ENCODE data around the gene DOHH.

DOHH gene

DNA sequence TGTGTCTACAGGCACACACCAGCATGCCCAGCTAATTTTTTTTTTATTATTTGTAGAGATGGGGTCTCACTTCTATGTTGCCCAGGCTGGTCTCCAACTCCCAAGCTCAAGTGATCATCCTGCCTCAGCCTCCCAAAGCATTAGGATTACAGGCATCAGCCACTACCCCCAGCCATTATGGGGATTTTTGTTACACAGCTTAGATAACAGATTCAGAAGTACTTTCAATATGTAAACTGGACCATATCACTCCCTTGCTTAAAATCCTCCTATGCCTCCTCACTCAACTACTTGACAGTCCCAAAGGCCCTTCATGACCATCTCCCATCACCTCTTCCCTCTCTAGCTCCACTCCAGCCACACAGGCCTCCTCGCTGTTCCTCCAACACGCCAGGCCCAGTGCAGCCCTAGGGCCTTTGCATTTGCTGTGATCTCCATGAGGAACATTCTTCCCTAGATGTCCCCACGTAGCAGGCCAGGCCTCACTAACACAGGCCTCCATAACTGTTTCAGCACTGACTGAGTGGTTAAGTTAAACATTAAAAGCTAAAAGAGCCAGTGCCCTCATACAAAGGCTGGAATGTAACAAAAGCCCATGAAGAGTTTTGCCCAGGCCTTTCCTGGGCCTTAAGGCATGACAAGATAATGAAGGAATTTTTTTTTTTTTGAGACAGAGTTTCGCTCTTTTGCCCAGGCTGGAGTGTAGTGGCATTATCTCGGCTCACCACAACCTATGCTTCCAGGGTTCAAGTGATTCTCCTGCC, 2.5 kb downstream of the DOHH start:
- Histone ChIP-seq H3K4me1 (ENCODE audit: control insufficient read depth, insufficient read depth, low read length, poor library complexity, severe bottlenecking) (no peaks in the 10 kb centered on the region), H3K27ac (ENCODE audit: low read depth, low read length, severe bottlenecking) (no peak overlapping the region), H3K9me3 (ENCODE audit: control insufficient read depth, low read length) (no peaks in the 10 kb centered on the region), H3K4me3 (ENCODE audit: extremely low read depth, insufficient read depth, low read length, poor library complexity, severe bottlenecking) (no peak overlapping the region), H3K36me3 (ENCODE audit: control insufficient read depth, insufficient read depth, low read length) (peaks cover 48% of the 10 kb centered on the region)
- WGBS, 2 experiments (ENCODE audit: insufficient coverage in 2 of 2), result 96 to 98% methylated on average over 4 to 5 of the region's 5 CpGs

GRCh38 chr19:3496392-3497273, 3.8 kb downstream of the DOHH start:
- Histone ChIP-seq H3K27ac (ENCODE audit: low read depth, low read length, severe bottlenecking) (no peak overlapping the region), H3K4me1 (ENCODE audit: control insufficient read depth, insufficient read depth, low read length, poor library complexity, severe bottlenecking) (no peaks in the 10 kb centered on the region), H3K4me3 (ENCODE audit: extremely low read depth, insufficient read depth, low read length, poor library complexity, severe bottlenecking) (no peak overlapping the region), H3K36me3 (ENCODE audit: control insufficient read depth, insufficient read depth, low read length) (peaks cover 59% of the 10 kb centered on the region), H3K9me3 (ENCODE audit: control insufficient read depth, low read length) (no peaks in the 10 kb centered on the region)
- 95 to 99% methylated on average over 25 to 32 of the region's 32 CpGs for WGBS, 2 experiments (ENCODE audit: insufficient coverage in 2 of 2)

DNA sequence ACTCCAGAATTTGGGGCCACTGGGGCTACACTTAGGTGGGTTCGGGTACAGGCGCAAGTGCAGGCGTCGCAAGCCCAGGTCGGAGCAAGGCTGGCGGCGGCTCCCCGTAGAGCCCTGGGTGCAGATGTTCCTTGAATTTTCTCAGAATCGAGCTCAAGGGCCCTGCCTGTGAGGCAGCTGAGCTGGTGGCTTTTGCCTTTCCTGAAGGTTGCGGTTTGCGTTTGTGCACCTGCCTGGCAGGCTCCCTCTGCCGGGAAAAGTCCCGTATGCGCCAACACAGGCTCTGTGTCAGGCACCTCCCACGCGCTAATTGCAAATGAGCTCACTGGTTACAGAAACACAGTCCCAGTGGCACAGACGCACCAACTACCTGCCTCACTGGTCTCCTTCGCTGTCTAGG, 5.9 kb downstream of the DOHH start:
- H3K9me3 ChIP-seq (ENCODE audit: control insufficient read depth, low read length), result no peaks in the 10 kb centered on the region
- H3K4me3 ChIP-seq (ENCODE audit: extremely low read depth, insufficient read depth, low read length, poor library complexity, severe bottlenecking), result no peak overlapping the region
- no peak overlapping the region for H3K27ac ChIP-seq (ENCODE audit: low read depth, low read length, severe bottlenecking)
- peaks cover 65% of the 10 kb centered on the region for H3K36me3 ChIP-seq (ENCODE audit: control insufficient read depth, insufficient read depth, low read length)
- no peaks in the 10 kb centered on the region for H3K4me1 ChIP-seq (ENCODE audit: control insufficient read depth, insufficient read depth, low read length, poor library complexity, severe bottlenecking)
- WGBS, 2 experiments (ENCODE audit: insufficient coverage in 2 of 2), result 96 to 99% methylated on average over 18 of the region's 18 CpGs

- Histone ChIP-seq H3K27ac (ENCODE audit: low read depth, low read length, severe bottlenecking) (no peak overlapping the region), H3K36me3 (ENCODE audit: control insufficient read depth, insufficient read depth, low read length) (peaks cover 62% of the 10 kb centered on the region), H3K4me3 (ENCODE audit: extremely low read depth, insufficient read depth, low read length, poor library complexity, severe bottlenecking) (no peak overlapping the region), H3K9me3 (ENCODE audit: control insufficient read depth, low read length) (no peaks in the 10 kb centered on the region), H3K4me1 (ENCODE audit: control insufficient read depth, insufficient read depth, low read length, poor library complexity, severe bottlenecking) (no peaks in the 10 kb centered on the region)
- 87 to 88% methylated on average over 11 to 13 of the region's 15 CpGs for WGBS, 2 experiments (ENCODE audit: insufficient coverage in 2 of 2)
These were observed 6.4 kb downstream of the DOHH start for GRCh38 chr19:3494051-3494450.

DNA sequence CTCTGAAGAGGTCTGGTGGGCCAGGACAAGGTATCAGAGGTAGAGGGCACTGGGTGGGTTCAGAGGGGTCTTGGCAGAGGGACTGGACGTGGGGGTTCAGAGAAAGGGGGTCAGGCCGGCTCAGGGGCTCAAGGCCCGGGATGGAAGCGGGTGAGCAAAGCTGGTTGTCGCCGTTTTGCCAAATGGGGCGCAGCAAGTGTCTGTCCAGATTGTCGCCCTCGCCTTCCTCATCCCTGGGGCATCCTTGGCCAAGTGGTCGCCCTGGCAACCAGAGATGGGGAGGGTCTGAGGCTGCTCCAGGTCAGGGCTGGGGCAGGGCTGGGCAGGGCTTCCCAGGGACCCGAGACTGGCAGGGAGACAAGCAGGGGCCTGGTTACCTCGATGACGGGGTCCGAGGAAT, 6.8 kb downstream of the DOHH start:
- Histone ChIP-seq H3K36me3 (ENCODE audit: control insufficient read depth, insufficient read depth, low read length) (peaks cover 61% of the 10 kb centered on the region), H3K4me1 (ENCODE audit: control insufficient read depth, insufficient read depth, low read length, poor library complexity, severe bottlenecking) (no peaks in the 10 kb centered on the region), H3K9me3 (ENCODE audit: control insufficient read depth, low read length) (no peaks in the 10 kb centered on the region), H3K27ac (ENCODE audit: low read depth, low read length, severe bottlenecking) (no peak overlapping the region), H3K4me3 (ENCODE audit: extremely low read depth, insufficient read depth, low read length, poor library complexity, severe bottlenecking) (no peak overlapping the region)
- whole genome bisulfite sequencing, 2 experiments (ENCODE audit: insufficient coverage in 2 of 2), result 92 to 95% methylated on average over 4 to 14 of the region's 14 CpGs

GRCh38 chr19:3492919-3493318, 7.6 kb downstream of the DOHH start:
- 96 to 100% methylated on average over 13 of the region's 16 CpGs for WGBS, 2 experiments (ENCODE audit: insufficient coverage in 2 of 2)
- Histone ChIP-seq H3K27ac (ENCODE audit: low read depth, low read length, severe bottlenecking) (no peak overlapping the region), H3K4me3 (ENCODE audit: extremely low read depth, insufficient read depth, low read length, poor library complexity, severe bottlenecking) (no peak overlapping the region), H3K36me3 (ENCODE audit: control insufficient read depth, insufficient read depth, low read length) (peaks cover 61% of the 10 kb centered on the region), H3K4me1 (ENCODE audit: control insufficient read depth, insufficient read depth, low read length, poor library complexity, severe bottlenecking) (no peaks in the 10 kb centered on the region), H3K9me3 (ENCODE audit: control insufficient read depth, low read length) (no peaks in the 10 kb centered on the region)

GRCh38 chr19:3492131-3492839, 8.2 kb downstream of the DOHH start:
- WGBS, 2 experiments (ENCODE audit: insufficient coverage in 2 of 2), result 94 to 96% methylated on average over 40 of the region's 45 CpGs
- Histone ChIP-seq H3K36me3 (ENCODE audit: control insufficient read depth, insufficient read depth, low read length) (peaks cover 55% of the 10 kb centered on the region), H3K9me3 (ENCODE audit: control insufficient read depth, low read length) (no peaks in the 10 kb centered on the region), H3K4me1 (ENCODE audit: control insufficient read depth, insufficient read depth, low read length, poor library complexity, severe bottlenecking) (no peaks in the 10 kb centered on the region), H3K4me3 (ENCODE audit: extremely low read depth, insufficient read depth, low read length, poor library complexity, severe bottlenecking) (no peak overlapping the region), H3K27ac (ENCODE audit: low read depth, low read length, severe bottlenecking) (no peak overlapping the region)

DNA sequence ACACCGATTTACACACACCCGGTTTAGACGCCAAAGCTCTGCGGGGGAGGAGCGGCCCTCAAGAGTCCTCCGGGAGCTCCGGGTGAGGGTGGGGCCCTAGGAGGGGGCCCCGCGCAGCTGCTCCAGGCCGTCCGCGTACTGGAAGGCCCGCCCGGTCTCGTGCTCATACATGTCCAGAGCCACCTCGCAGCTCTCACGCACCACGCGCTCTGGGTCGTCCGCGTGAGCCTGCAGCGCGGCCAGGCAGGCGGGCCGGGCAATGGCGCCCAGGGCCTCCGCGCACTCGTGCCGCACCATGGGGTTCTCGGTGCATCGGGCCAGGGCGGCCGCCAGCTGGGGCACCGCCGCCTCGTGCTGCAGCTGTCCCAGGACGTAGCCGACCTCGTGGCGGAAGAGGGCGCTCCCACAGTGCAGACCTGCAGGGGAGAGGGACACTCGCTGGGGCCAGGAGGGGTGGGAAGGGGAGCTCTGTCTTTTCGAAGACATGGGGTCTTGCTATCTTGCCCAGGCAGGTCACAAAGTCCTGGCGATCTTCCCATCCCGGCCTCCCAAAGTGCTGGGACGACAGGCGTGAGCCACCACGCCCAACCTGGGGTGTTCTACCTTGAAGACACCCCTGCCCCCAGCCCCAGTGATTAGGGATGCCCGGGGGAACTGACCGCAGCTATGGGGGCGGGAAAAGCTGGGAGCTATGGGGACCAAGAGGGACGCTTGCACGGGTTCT, 8.9 kb downstream of the DOHH start:
- H3K4me3 ChIP-seq (ENCODE audit: extremely low read depth, insufficient read depth, low read length, poor library complexity, severe bottlenecking), result no peak overlapping the region
- H3K36me3 ChIP-seq (ENCODE audit: control insufficient read depth, insufficient read depth, low read length), result peaks cover 49% of the 10 kb centered on the region
- H3K9me3 ChIP-seq (ENCODE audit: control insufficient read depth, low read length), result no peaks in the 10 kb centered on the region
- WGBS, 2 experiments (ENCODE audit: insufficient coverage in 2 of 2), result 97 to 98% methylated on average over 37 to 51 of the region's 55 CpGs
- no peak overlapping the region for H3K27ac ChIP-seq (ENCODE audit: low read depth, low read length, severe bottlenecking)
- no peaks in the 10 kb centered on the region for H3K4me1 ChIP-seq (ENCODE audit: control insufficient read depth, insufficient read depth, low read length, poor library complexity, severe bottlenecking)

- 92 to 96% methylated on average over 22 to 27 of the region's 33 CpGs for WGBS, 2 experiments (ENCODE audit: insufficient coverage in 2 of 2)
- peaks cover 4% of the 10 kb centered on the region for H3K36me3 ChIP-seq (ENCODE audit: control insufficient read depth, insufficient read depth, low read length)
- no peaks in the 10 kb centered on the region for H3K9me3 ChIP-seq (ENCODE audit: control insufficient read depth, low read length)
- no peak within 1 kb of the TSS for H3K27ac ChIP-seq (ENCODE audit: low read depth, low read length, severe bottlenecking)
- no peak within 1 kb of the TSS for H3K4me3 ChIP-seq (ENCODE audit: extremely low read depth, insufficient read depth, low read length, poor library complexity, severe bottlenecking)
- H3K4me1 ChIP-seq (ENCODE audit: control insufficient read depth, insufficient read depth, low read length, poor library complexity, severe bottlenecking), result no peaks in the 10 kb centered on the region
These were observed 17.2 kb downstream of the DOHH start, which contains the start of gene SMIM44 for GRCh38 chr19:3483226-3483628. TSS of gene SMIM44 (minus strand) at chr19:3483441. CDS start at chr19:3483403, 38 bp downstream.

Data from mesodermal cell (in vitro differentiated cells).